Large intestine (tissue), 3 donors: Measurements from ENCODE around the gene RNASEH2B. TPM values are rescaled to one million over a fixed set of nuclear protein-coding genes. Genes with fewer than 3 reads are reported as not detected.

ENCODE experiments used
- DNase-seq, 2 donors: peaks; one replicate each; pipeline versions ENCODE4 v3.0.0 to v3.0.0-alpha.2; 2013
- H3K27ac ChIP-seq: one replicate; pipeline ENCODE4 v1.5.1; 2013; ENCODE audit warnings: low read length
- H3K27me3 ChIP-seq: 2 replicates; pipeline ENCODE4 v1.6.1; 2013; ENCODE audit warnings: low read length; ENCODE audit not compliant: control insufficient read depth, insufficient read depth
- H3K36me3 ChIP-seq: 2 replicates; pipeline ENCODE4 v1.6.1; 2013; ENCODE audit warnings: low read length; ENCODE audit not compliant: control insufficient read depth, insufficient read depth
- H3K4me1 ChIP-seq: one replicate; pipeline ENCODE4 v1.6.1; 2013; ENCODE audit warnings: low read length; ENCODE audit not compliant: control insufficient read depth, insufficient read depth
- H3K4me3 ChIP-seq: one replicate; pipeline ENCODE4 v1.5.1; 2013; ENCODE audit warnings: low read length
- H3K9me3 ChIP-seq: one replicate; pipeline ENCODE4 v1.6.1; 2013; ENCODE audit warnings: mild to moderate bottlenecking, low read depth, low read length, moderate library complexity; ENCODE audit not compliant: control insufficient read depth
- WGBS: methylation state at CpG from one replicate; pipeline ENCODE4 v1.1.5; 2013; ENCODE audit warnings: low lambda C conversion rate; ENCODE audit not compliant: insufficient coverage; 5-methylcytosine and 5-hydroxymethylcytosine counted together
- polyA plus RNA-seq: library from polyadenylated mRNA; unstranded; fragments of 120-200 nt; gene quantifications from one replicate; pipeline ENCODE4 v1.2.1, GENCODE V29; 2013

Gene RNASEH2B
- polyA plus RNA-seq, 1 donor: 43.7 TPM

- H3K27me3 ChIP-seq: no peaks in the 10 kb centered on the region
- H3K4me3 ChIP-seq: no peak overlapping the region
- H3K9me3 ChIP-seq: no peaks in the 10 kb centered on the region
- no peaks in the 10 kb centered on the region for H3K4me1 ChIP-seq
- no peak overlapping the region for H3K27ac ChIP-seq
- DNase-seq: no peak
- no CpG with 5 or more reads among the region's 2 CpGs for WGBS
- no peaks in the 10 kb centered on the region for H3K36me3 ChIP-seq
Observed at GRCh38 chr13:50901701-50902100, 7.9 kb upstream of the RNASEH2B start.

DNA sequence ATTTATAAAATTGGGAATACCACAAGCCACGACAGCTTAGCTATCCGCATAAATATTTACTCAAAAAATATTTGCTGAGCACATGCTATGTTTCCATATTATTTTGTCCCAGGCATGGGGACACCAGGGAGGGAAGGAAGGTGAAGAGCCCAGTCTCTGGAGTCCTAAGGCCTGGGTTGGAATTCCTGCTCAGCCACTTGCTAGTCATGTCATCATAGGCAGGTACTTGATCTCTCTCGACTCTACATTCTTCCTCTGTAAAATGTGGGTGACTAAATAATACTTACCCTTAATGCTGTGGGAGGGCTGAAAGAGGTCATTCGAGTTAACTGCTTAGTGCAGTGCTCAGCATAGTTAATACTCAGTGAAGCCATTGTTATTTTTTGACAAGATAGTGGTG, 4.3 kb upstream of the RNASEH2B start:
- Histone ChIP-seq H3K27ac (no peak overlapping the region), H3K9me3 (no peaks in the 10 kb centered on the region), H3K36me3 (no peaks in the 10 kb centered on the region), H3K4me1 (no peaks in the 10 kb centered on the region), H3K4me3 (no peak overlapping the region), H3K27me3 (no peaks in the 10 kb centered on the region)
- no CpG with 5 or more reads among the region's 4 CpGs for WGBS
- no peak for DNase-seq

DNA sequence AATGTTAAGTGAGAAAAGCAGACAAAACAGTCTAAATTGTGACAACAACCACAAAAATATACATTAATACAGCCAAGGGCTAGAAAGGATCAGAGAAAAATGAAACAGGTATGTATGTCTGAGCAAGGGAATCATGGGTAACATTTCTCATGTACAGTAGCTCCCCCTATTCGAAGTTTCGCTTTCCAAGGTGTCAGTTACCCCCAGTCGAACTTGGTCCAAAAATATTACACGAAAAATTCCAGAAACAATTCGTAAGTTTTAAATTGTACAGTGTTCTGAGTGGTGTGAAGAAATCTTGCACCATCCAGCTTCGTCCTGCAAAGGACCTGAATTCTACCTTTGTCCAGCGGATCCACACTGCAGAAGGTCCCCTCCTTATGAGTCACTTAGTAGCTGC, 1.8 kb upstream of the RNASEH2B start:
- no peaks in the 10 kb centered on the region for H3K36me3 ChIP-seq
- no peak overlapping the region for H3K4me3 ChIP-seq
- no peak for DNase-seq

GRCh38 chr13:50908371-50908770, 1.2 kb upstream of the RNASEH2B start:
- Histone ChIP-seq H3K4me1 (peaks cover 14% of the 10 kb centered on the region), H3K27ac (no peak overlapping the region), H3K27me3 (no peaks in the 10 kb centered on the region), H3K9me3 (no peaks in the 10 kb centered on the region), H3K36me3 (no peaks in the 10 kb centered on the region), H3K4me3 (no peak overlapping the region)
- WGBS: no CpG with 5 or more reads among the region's 4 CpGs
- DNase-seq: no peak

More for the DNA sequence above, 1.8 kb upstream of the RNASEH2B start:
- H3K27me3 ChIP-seq: no peaks in the 10 kb centered on the region
- peaks cover 14% of the 10 kb centered on the region for H3K4me1 ChIP-seq
- H3K9me3 ChIP-seq: no peaks in the 10 kb centered on the region
- 100% methylated on average over 2 of the region's 7 CpGs for WGBS
- H3K27ac ChIP-seq: no peak overlapping the region

DNA sequence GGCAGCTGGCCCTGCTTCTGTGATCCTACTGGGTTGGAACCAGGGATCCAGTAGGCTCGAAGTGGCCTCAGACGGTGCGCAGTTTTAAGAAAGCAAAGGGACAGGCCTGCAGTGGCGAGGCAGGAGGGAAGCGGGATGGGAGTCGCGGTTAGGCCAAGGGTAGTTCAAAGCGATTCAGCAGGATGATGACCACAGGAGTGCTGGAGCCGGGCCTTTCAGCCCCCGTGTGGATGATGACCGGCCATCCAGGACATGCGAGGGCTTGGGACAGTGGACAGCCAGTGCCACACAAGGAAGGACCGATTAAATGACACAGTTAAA, 854 bp downstream of the RNASEH2B start:
- peak in 1 of 2 donors; percentile 16 for DNase-seq
- H3K36me3 ChIP-seq: no peaks in the 10 kb centered on the region
- peaks cover 14% of the 10 kb centered on the region for H3K4me1 ChIP-seq
- WGBS: no CpG with 5 or more reads among the region's 13 CpGs
- H3K27ac ChIP-seq: peak overlapping the region; percentile 92
- H3K9me3 ChIP-seq: no peaks in the 10 kb centered on the region
- peak overlapping the region; percentile 84 for H3K4me3 ChIP-seq
- H3K27me3 ChIP-seq: no peaks in the 10 kb centered on the region

DNA sequence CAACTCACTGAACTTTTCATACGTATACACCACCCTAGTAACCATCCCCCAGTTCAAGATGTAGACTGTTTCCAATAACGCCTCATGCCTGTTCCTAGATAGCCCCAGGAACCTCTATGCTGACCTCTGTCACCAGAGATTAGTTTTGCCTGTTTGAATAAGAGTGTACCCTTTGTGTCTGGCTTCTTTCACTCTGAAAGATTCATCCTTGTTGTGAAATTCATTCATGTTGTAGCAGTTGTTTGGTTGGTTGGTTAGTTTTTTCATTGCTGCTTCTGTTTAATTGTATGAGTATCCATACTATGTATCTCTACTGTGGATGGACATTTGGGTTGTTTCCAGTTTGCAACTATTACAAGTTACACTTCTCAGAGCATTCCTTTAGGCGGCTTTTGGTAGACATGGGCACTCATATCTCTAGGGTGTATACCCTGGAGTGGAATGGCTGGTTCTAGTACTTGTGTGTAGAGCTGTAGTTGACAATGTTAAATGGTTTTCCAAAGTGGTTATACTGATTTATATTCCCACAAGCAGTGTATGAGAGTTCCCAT, 1.6 kb downstream of the RNASEH2B start:
- peak overlapping the region; percentile 84 for H3K4me3 ChIP-seq
- peak in 1 of 2 donors; percentile 36 for DNase-seq
- no peaks in the 10 kb centered on the region for H3K27me3 ChIP-seq
- no peaks in the 10 kb centered on the region for H3K9me3 ChIP-seq
- no peaks in the 10 kb centered on the region for H3K36me3 ChIP-seq
- WGBS: no CpG with 5 or more reads among the region's 3 CpGs
- peak overlapping the region; percentile 92 for H3K27ac ChIP-seq
- H3K4me1 ChIP-seq: peaks cover 14% of the 10 kb centered on the region

DNA sequence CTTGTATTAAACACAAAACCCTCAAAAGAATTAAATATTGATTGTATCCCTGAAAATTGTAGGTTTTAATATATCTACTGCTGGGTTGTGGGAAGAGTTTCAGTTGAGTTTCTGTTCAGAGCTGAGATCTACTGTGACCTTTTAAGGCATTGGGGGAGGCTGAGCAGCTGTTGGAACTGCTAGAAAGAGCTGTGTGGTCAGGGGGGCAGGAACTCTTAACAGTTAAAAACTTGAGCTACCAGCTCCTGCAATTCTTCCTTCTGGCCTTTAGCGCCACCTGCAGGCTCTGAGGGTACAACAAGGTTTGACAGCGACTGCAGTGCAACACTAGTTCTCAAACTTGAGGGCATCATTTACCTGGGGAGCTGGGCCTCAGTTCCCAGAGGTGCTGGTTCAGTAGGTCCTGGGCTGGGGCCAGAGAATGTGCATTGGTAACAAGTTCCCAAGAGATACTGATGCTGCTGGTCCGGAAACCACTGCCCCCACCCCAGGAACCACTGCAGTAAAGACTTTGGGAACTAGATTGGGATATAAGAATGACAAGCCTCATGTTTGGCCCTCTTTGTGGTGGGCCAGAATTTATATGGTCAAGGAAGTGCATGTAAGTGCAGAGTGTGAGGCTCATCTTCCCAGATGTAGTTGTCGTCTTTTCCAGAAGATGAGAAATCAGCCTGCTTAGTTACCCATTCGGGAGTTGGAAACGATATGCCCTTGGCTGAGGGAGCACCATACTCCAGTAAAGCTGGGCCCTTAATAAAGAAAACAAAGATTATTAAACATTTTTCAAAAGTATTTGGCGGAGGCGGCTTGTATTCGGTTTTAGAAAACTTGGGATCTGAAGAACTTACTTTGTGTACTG, 2.6 kb downstream of the RNASEH2B start:
- peak; percentile 74 to 82 for DNase-seq
- Histone ChIP-seq H3K9me3 (no peaks in the 10 kb centered on the region), H3K4me1 (peaks cover 14% of the 10 kb centered on the region), H3K27me3 (no peaks in the 10 kb centered on the region), H3K4me3 (no peak overlapping the region), H3K36me3 (no peaks in the 10 kb centered on the region), H3K27ac (peak overlapping the region; percentile 92)
- WGBS: 100% methylated on average over 4 of the region's 9 CpGs

- no CpG with 5 or more reads among the region's 2 CpGs for WGBS
- Histone ChIP-seq H3K4me3 (no peak overlapping the region), H3K36me3 (peaks cover 2% of the 10 kb centered on the region), H3K9me3 (no peaks in the 10 kb centered on the region), H3K4me1 (peaks cover 14% of the 10 kb centered on the region), H3K27me3 (no peaks in the 10 kb centered on the region), H3K27ac (no peak overlapping the region)
- no peak for DNase-seq
Observed at GRCh38 chr13:50912851-50913250, 3.3 kb downstream of the RNASEH2B start.

- Histone ChIP-seq H3K36me3 (peaks cover 2% of the 10 kb centered on the region), H3K9me3 (no peaks in the 10 kb centered on the region), H3K27me3 (no peaks in the 10 kb centered on the region), H3K27ac (peak overlapping the region; percentile 4), H3K4me3 (no peak overlapping the region), H3K4me1 (peaks cover 14% of the 10 kb centered on the region)
- DNase-seq: no peak
- 80% methylated on average over 1 of the region's 9 CpGs for WGBS
Observed at GRCh38 chr13:50914176-50914700, 4.6 kb downstream of the RNASEH2B start.

DNA sequence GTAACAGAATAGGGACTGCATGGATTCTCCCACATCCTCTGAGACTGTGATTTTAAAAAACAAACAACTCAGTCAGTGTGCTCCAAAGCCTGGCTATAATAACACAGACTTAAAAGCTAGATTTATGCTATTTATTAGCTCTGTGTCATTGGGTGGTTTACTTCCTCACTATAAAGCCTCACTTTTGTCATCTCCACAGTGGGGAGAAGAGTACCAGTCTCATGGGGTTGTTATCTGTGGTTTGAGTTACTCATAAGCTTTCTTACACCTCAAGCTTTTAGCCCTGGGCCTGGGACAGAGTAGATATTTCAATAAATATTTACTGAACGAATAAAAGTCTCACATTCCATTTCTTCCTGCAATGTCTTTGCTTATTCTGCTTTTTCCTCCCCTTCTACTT, 5.3 kb downstream of the RNASEH2B start:
- Histone ChIP-seq H3K9me3 (no peaks in the 10 kb centered on the region), H3K36me3 (peaks cover 2% of the 10 kb centered on the region), H3K4me3 (no peak overlapping the region), H3K4me1 (peaks cover 14% of the 10 kb centered on the region), H3K27me3 (no peaks in the 10 kb centered on the region), H3K27ac (peak overlapping the region; percentile 4)
- DNase-seq: no peak
- 57% methylated on average over 1 of the region's 1 CpG for WGBS
